Breast epithelium (tissue), 4 donors: Measurements from ENCODE around the gene RTN4RL1. TPM values are rescaled to one million over a fixed set of nuclear protein-coding genes. Genes with fewer than 3 reads are reported as not detected.

Experiments used
- DNase-seq, 2 donors: peaks; one replicate each; pipeline ENCODE4 v3.0.0-alpha.2; 2019; ENCODE audit warnings: low spot score in 2 of 2
- H3K27ac ChIP-seq, 2 donors: fragments of 200-600 bp; sonication (generic) in 1 of 2; one replicate each; pipeline ENCODE4 v1.5.1; 2016 to 2019; ENCODE audit warnings: mild to moderate bottlenecking in 1 of 2
- H3K27me3 ChIP-seq, 2 donors: fragments of 200-600 bp; sonication (generic) in 1 of 2; one replicate each; pipeline versions ENCODE4 v1.5.1 to v1.6.0; 2017 to 2019; ENCODE audit warnings: control low read depth in 1 of 2, mild to moderate bottlenecking in 1 of 2
- H3K36me3 ChIP-seq: fragments of 200-600 bp; one replicate; pipeline ENCODE4 v1.5.1; 2019
- H3K4me1 ChIP-seq, 2 donors: fragments of 200-600 bp; sonication (generic); one replicate each; pipeline ENCODE4 v1.5.1; 2016 to 2019; ENCODE audit warnings: control low read depth in 1 of 2
- H3K4me3 ChIP-seq, 3 donors: fragments of 200-600 bp; sonication (generic); 1 replicate in 2 of 3; 2 replicates in 1 of 3; pipeline ENCODE4 v1.5.1; 2016 to 2019; ENCODE audit warnings: mild to moderate bottlenecking in 3 of 3, moderate library complexity in 2 of 3
- H3K9me3 ChIP-seq, 2 donors: fragments of 200-600 bp; sonication (generic) in 1 of 2; one replicate each; pipeline ENCODE4 v1.5.1; 2016 to 2019; ENCODE audit warnings: control low read depth in 1 of 2
- CTCF ChIP-seq, 3 donors: fragments of 450-650 bp; IDR thresholded peaks; one replicate each; pipeline ENCODE4 v1.5.1; 2016 to 2017; ENCODE audit warnings: antibody characterized with exemption in 3 of 3, mild to moderate bottlenecking in 3 of 3, moderate library complexity in 3 of 3
- POLR2A ChIP-seq: fragments of 450-650 bp; IDR thresholded peaks from one replicate; pipeline ENCODE4 v1.6.1; 2016; ENCODE audit warnings: antibody characterized with exemption, mild to moderate bottlenecking, moderate library complexity
- POLR2AphosphoS5 ChIP-seq, 3 donors: sonication (generic); formaldehyde crosslinking; IDR thresholded peaks; one replicate each; pipeline ENCODE4 v1.6.1; 2017; ENCODE audit warnings: antibody characterized with exemption in 3 of 3
- intact Hi-C: fragments of 100-400 bp; cut with DNase I; formaldehyde crosslinking; loops from one replicate; pipeline ENCODE4 v1.15.1; 2023; ENCODE audit warnings: low total_unique reads
- total RNA-seq, 3 donors: library from RNA; depleted of rRNA; stranded (reverse); fragments of >200 nt; gene quantifications; one replicate each; pipeline ENCODE4 v1.1.0, GENCODE V29; 2016

The RTN4RL1 gene
- total RNA-seq, 3 donors from 2014 or later, result 3.8 to 19.6 (median 14.1) TPM

GRCh38 chr17:1995907-1996799 is 29.0 kb downstream of the RTN4RL1 start:
- TF ChIP-seq POLR2A (no peak), CTCF (IDR thresholded peaks at IDR 0.05) (no peak), POLR2AphosphoS5 (IDR thresholded peaks at IDR 0.05) (no peak)
- no peak for DNase-seq
- Histone ChIP-seq H3K9me3 (no peaks in the 10 kb centered on the region), H3K27ac (peak overlapping the region; percentile 48 to 57), H3K27me3 (no peaks in the 10 kb centered on the region), H3K36me3 (no peaks in the 10 kb centered on the region), H3K4me3 (no peak overlapping the region), H3K4me1 (peaks cover 6 to 21% of the 10 kb centered on the region in 2 donors)
- intact Hi-C loops, result loop anchor here (5.0 kb wide), 1 partner anchor 1556 kb away; no protein-coding TSS in a partner anchor

GRCh38 chr17:1995321-1995892 is 29.7 kb downstream of the RTN4RL1 start:
- TF ChIP-seq POLR2AphosphoS5 (IDR thresholded peaks at IDR 0.05), result no peak
- no peak for TF ChIP-seq CTCF (IDR thresholded peaks at IDR 0.05)
- no peak for TF ChIP-seq POLR2A
- intact Hi-C loops, result loop anchor here (5.0 kb wide), 1 partner anchor 1557 kb away; no protein-coding TSS in a partner anchor
- DNase-seq, result no peak
- Histone ChIP-seq H3K27me3 (no peaks in the 10 kb centered on the region), H3K36me3 (no peaks in the 10 kb centered on the region), H3K9me3 (no peaks in the 10 kb centered on the region), H3K4me3 (no peak overlapping the region), H3K27ac (peak overlapping the region; percentile 48 to 57), H3K4me1 (peaks cover 6 to 19% of the 10 kb centered on the region in 2 donors)

GRCh38 chr17:1994707-1995106 is 30.4 kb downstream of the RTN4RL1 start:
- no peak for TF ChIP-seq POLR2AphosphoS5 (IDR thresholded peaks at IDR 0.05)
- no peak for TF ChIP-seq POLR2A
- TF ChIP-seq CTCF (IDR thresholded peaks at IDR 0.05), result no peak
- H3K27ac ChIP-seq, result no peak overlapping the region
- peaks cover 6 to 12% of the 10 kb centered on the region in 2 donors for H3K4me1 ChIP-seq
- no peaks in the 10 kb centered on the region for H3K27me3 ChIP-seq
- no peaks in the 10 kb centered on the region for H3K9me3 ChIP-seq
- H3K36me3 ChIP-seq, result no peaks in the 10 kb centered on the region
- DNase-seq, result no peak
- H3K4me3 ChIP-seq, result no peak overlapping the region
- intact Hi-C loops, result loop anchor here (5.0 kb wide), 1 partner anchor 1558 kb away; no protein-coding TSS in a partner anchor

GRCh38 chr17:1992541-1992940 is 32.6 kb downstream of the RTN4RL1 start:
- no peak for DNase-seq
- Histone ChIP-seq H3K27ac (no peak overlapping the region), H3K4me1 (peaks cover 0 to 1% of the 10 kb centered on the region in 2 donors), H3K27me3 (no peaks in the 10 kb centered on the region), H3K36me3 (no peaks in the 10 kb centered on the region), H3K9me3 (no peaks in the 10 kb centered on the region), H3K4me3 (no peak overlapping the region)
- TF ChIP-seq POLR2A, result no peak
- TF ChIP-seq POLR2AphosphoS5 (IDR thresholded peaks at IDR 0.05), result no peak
- no peak for TF ChIP-seq CTCF (IDR thresholded peaks at IDR 0.05)
- intact Hi-C loops, result no loop called here

GRCh38 chr17:1989135-1989534 is 36.0 kb downstream of the RTN4RL1 start:
- Histone ChIP-seq H3K36me3 (no peaks in the 10 kb centered on the region), H3K9me3 (no peaks in the 10 kb centered on the region), H3K4me3 (no peak overlapping the region), H3K27ac (peak overlapping the region; percentile 25 to 48), H3K27me3 (no peaks in the 10 kb centered on the region), H3K4me1 (no peaks in the 10 kb centered on the region)
- TF ChIP-seq POLR2AphosphoS5 (IDR thresholded peaks at IDR 0.05), result no peak
- TF ChIP-seq CTCF (IDR thresholded peaks at IDR 0.05), result no peak
- TF ChIP-seq POLR2A, result no peak
- no peak for DNase-seq
- intact Hi-C loops, result no loop called here
